GM23338 (cell line): ENCODE measurements around the gene SLU7. TPM values are rescaled to one million over a fixed set of nuclear protein-coding genes. Genes with fewer than 3 reads are reported as not detected.

Experiments used
- ATAC-seq: fragments of 200-7000 bp; cut with Tn5 transposase; 3 replicates; pipeline ENCODE4 v1.9.1; 2020
- DNase-seq: peaks from one replicate; pipeline ENCODE4 v3.0.0-alpha.2; 2015; ENCODE audit warnings: low spot score
- H2AFZ ChIP-seq: fragments of 200-600 bp; sonication (generic); 2 replicates; pipeline ENCODE4 v1.8.0; 2016; ENCODE audit warnings: antibody characterized with exemption, mild to moderate bottlenecking, moderate library complexity
- H3F3A ChIP-seq: fragments of 200-600 bp; sonication (generic); replicated peaks from 2 replicates; pipeline ENCODE4 v1.8.0; 2017; ENCODE audit warnings: antibody characterized with exemption, mixed run types, low read depth
- H3K27ac ChIP-seq: fragments of 200-600 bp; sonication (generic); 2 replicates; pipeline ENCODE4 v1.6.1; 2016; ENCODE audit warnings: low read depth
- H3K27me3 ChIP-seq: fragments of 200-600 bp; sonication (generic); 2 replicates; pipeline ENCODE4 v1.8.0; 2016; ENCODE audit warnings: mild to moderate bottlenecking, mixed run types, moderate library complexity; ENCODE audit not compliant: insufficient read depth
- H3K36me3 ChIP-seq: fragments of 200-600 bp; sonication (generic); 2 replicates; pipeline ENCODE4 v1.8.0; 2016; ENCODE audit warnings: mild to moderate bottlenecking; ENCODE audit not compliant: insufficient read depth
- H3K4me1 ChIP-seq: fragments of 200-600 bp; sonication (generic); 2 replicates; pipeline ENCODE4 v1.8.0; 2016; ENCODE audit warnings: mild to moderate bottlenecking, moderate library complexity; ENCODE audit not compliant: insufficient read depth
- H3K4me2 ChIP-seq: fragments of 200-600 bp; sonication (generic); 2 replicates; pipeline ENCODE4 v1.7.1; 2017; ENCODE audit warnings: mixed run types
- H3K4me3 ChIP-seq: fragments of 200-600 bp; sonication (generic); 2 replicates; pipeline ENCODE4 v1.6.1; 2016; ENCODE audit warnings: mixed run types
- H3K79me2 ChIP-seq: fragments of 200-600 bp; sonication (generic); replicated peaks from 2 replicates; pipeline ENCODE4 v1.8.0; 2017; ENCODE audit warnings: mild to moderate bottlenecking; ENCODE audit not compliant: insufficient read depth
- H3K9me2 ChIP-seq: fragments of 200-600 bp; sonication (generic); 2 replicates; pipeline ENCODE4 v1.8.0; 2017; ENCODE audit not compliant: insufficient read depth
- H4K20me1 ChIP-seq: fragments of 200-600 bp; sonication (generic); replicated peaks from 2 replicates; pipeline ENCODE4 v1.8.0; 2017; ENCODE audit warnings: mild to moderate bottlenecking; ENCODE audit not compliant: insufficient read depth
- H3K27ac Mint-ChIP-seq: 2 replicates; pipeline ENCODE4 v1.8.0; 2020; ENCODE audit warnings: inconsistent platforms, mild to moderate bottlenecking, moderate library complexity, mixed read lengths
- H3K27me3 Mint-ChIP-seq: 3 replicates; pipeline ENCODE4 v1.8.0; 2022; ENCODE audit warnings: low read depth, mild to moderate bottlenecking, moderate library complexity, mixed read lengths, inconsistent platforms; ENCODE audit not compliant: insufficient read depth, poor library complexity
- H3K36me3 Mint-ChIP-seq: 3 replicates; pipeline ENCODE4 v1.8.0; 2021; ENCODE audit warnings: low read depth, mild to moderate bottlenecking, inconsistent platforms, moderate library complexity, mixed read lengths
- H3K4me1 Mint-ChIP-seq: 3 replicates; pipeline ENCODE4 v1.8.0; 2020; ENCODE audit warnings: mild to moderate bottlenecking, inconsistent platforms, mixed read lengths
- H3K4me3 Mint-ChIP-seq: 3 replicates; pipeline ENCODE4 v1.8.0; 2021; ENCODE audit warnings: moderate library complexity, mild to moderate bottlenecking, inconsistent platforms, mixed read lengths
- H3K9me3 Mint-ChIP-seq: 3 replicates; pipeline ENCODE4 v1.8.0; 2020; ENCODE audit warnings: moderate library complexity, mild to moderate bottlenecking, inconsistent platforms, mixed read lengths
- EZH2 ChIP-seq: fragments of 200-600 bp; sonication (generic); IDR thresholded peaks from one replicate; pipeline ENCODE4 v1.8.0; 2017; ENCODE audit warnings: antibody characterized with exemption, mild to moderate bottlenecking, low read depth; ENCODE audit not compliant: unreplicated experiment
- NANOG ChIP-seq: IDR thresholded peaks from 2 replicates; pipeline ENCODE4 v1.6.1; 2016; ENCODE audit warnings: antibody characterized with exemption, borderline replicate concordance
- STAT1 ChIP-seq: IDR thresholded peaks from one replicate; pipeline ENCODE4 v1.6.1; 2016; ENCODE audit warnings: antibody characterized with exemption; ENCODE audit not compliant: unreplicated experiment
- ZNF331 ChIP-seq: fragments of 250-450 bp; sonication (Bioruptor Pico); IDR thresholded peaks from 2 replicates; pipeline ENCODE4 v1.5.0; 2020; ENCODE audit warnings: low read depth, mild to moderate bottlenecking, moderate library complexity
- polyA plus RNA-seq: library from polyadenylated mRNA; unstranded; fragments of >200 nt; fragmentation: Nextera tagmentation; extraction: Ambion mirVana; gene quantifications from 2 replicates; pipeline ENCODE4 v1.2.1, GENCODE V29; 2016
- total RNA-seq: library from RNA; depleted of rRNA; stranded (reverse); fragments of >200 nt; shearing (Covaris generic); gene quantifications from 2 replicates; pipeline ENCODE4 v1.2.3, GENCODE V29; 2014
- TF ChIP-seq, protein P1 (sequence below): IDR thresholded peaks from one replicate; pipeline ENCODE4 v1.6.1; 2018; ENCODE audit warnings: antibody characterized with exemption; ENCODE audit not compliant: unreplicated experiment
- TF ChIP-seq, protein P2 (sequence below): IDR thresholded peaks from 2 replicates; pipeline ENCODE4 v1.6.1; 2016; ENCODE audit warnings: antibody characterized with exemption
- TF ChIP-seq, protein P3 (sequence below), 2 experiments: fragments of 200-600 bp in 1 of 2; sonication (generic) in 1 of 2; conservative IDR thresholded peaks; 2 replicates each; pipeline versions ENCODE4 v1.5.1 to v1.6.1; 2016 to 2017; ENCODE audit warnings: antibody characterized with exemption in 2 of 2, low read depth in 2 of 2, mild to moderate bottlenecking in 2 of 2, moderate library complexity in 1 of 2

SLU7 gene
- total and polyA plus RNA-seq, 2 experiments from 2014 or later: 27.0 to 47.5 TPM

DNA sequence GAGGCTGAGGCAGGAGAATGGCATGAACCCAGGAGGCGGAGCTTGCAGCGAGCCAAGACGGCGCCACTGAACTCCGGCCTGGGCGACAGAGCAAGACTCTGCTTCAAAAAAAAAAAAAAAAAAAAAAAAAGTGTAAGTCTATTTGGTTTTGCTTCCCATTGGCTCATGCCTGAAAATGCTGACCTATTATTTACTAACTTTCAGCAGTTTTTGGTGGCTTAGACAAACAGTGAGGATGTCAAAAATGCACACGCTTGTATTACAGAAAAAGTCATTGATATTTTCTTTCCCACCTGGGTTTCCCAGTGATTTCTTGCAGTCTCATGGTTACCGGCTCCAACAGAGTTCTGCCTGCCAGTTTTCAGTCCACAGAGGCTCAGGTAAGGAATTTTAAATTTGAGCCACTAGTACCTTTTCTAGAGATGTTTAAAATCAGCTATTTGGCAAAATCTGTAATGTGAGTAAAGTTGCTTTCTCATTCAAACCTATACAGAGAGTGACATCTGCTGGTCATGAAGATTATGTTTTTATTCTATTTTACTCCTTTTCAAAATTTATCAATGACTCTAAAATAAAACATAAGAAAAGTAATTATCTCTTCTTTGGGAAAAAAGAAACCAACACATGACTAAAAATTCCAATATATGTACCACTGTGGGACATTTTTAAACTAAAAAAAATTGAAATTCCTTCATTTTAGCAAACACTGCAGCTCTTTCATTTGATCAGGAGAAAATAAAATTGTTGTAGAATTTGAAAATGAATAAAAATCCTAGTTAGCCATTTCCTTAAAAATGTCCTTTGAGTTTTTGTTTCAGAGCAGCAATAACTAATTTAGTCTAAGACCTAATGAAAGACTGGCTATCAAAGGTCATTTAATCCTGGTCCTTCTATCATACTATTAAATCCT is 27.8 kb downstream of the SLU7 start:
- H4K20me1 ChIP-seq: no peaks in the 10 kb centered on the region
- no peaks in the 10 kb centered on the region for H3F3A ChIP-seq
- no peak overlapping the region for H3K4me3 ChIP-seq
- H3K4me1 ChIP-seq: no peaks in the 10 kb centered on the region
- H3K27me3 Mint-ChIP-seq: peaks cover 5% of the 10 kb centered on the region
- no peak overlapping the region for H2AFZ ChIP-seq
- peaks cover 16% of the 10 kb centered on the region; the same call in 2 of the 3 replicates for H3K36me3 Mint-ChIP-seq
- TF ChIP-seq NANOG: no peak
- TF ChIP-seq, protein P1, sequence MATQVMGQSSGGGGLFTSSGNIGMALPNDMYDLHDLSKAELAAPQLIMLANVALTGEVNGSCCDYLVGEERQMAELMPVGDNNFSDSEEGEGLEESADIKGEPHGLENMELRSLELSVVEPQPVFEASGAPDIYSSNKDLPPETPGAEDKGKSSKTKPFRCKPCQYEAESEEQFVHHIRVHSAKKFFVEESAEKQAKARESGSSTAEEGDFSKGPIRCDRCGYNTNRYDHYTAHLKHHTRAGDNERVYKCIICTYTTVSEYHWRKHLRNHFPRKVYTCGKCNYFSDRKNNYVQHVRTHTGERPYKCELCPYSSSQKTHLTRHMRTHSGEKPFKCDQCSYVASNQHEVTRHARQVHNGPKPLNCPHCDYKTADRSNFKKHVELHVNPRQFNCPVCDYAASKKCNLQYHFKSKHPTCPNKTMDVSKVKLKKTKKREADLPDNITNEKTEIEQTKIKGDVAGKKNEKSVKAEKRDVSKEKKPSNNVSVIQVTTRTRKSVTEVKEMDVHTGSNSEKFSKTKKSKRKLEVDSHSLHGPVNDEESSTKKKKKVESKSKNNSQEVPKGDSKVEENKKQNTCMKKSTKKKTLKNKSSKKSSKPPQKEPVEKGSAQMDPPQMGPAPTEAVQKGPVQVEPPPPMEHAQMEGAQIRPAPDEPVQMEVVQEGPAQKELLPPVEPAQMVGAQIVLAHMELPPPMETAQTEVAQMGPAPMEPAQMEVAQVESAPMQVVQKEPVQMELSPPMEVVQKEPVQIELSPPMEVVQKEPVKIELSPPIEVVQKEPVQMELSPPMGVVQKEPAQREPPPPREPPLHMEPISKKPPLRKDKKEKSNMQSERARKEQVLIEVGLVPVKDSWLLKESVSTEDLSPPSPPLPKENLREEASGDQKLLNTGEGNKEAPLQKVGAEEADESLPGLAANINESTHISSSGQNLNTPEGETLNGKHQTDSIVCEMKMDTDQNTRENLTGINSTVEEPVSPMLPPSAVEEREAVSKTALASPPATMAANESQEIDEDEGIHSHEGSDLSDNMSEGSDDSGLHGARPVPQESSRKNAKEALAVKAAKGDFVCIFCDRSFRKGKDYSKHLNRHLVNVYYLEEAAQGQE: no peak
- TF ChIP-seq, protein P2, sequence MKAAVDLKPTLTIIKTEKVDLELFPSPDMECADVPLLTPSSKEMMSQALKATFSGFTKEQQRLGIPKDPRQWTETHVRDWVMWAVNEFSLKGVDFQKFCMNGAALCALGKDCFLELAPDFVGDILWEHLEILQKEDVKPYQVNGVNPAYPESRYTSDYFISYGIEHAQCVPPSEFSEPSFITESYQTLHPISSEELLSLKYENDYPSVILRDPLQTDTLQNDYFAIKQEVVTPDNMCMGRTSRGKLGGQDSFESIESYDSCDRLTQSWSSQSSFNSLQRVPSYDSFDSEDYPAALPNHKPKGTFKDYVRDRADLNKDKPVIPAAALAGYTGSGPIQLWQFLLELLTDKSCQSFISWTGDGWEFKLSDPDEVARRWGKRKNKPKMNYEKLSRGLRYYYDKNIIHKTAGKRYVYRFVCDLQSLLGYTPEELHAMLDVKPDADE: no peak
- no peak for TF ChIP-seq STAT1
- no peak for TF ChIP-seq ZNF331 (CRISPR knock-in tag)
- no peak for TF ChIP-seq EZH2
- TF ChIP-seq, protein P3, sequence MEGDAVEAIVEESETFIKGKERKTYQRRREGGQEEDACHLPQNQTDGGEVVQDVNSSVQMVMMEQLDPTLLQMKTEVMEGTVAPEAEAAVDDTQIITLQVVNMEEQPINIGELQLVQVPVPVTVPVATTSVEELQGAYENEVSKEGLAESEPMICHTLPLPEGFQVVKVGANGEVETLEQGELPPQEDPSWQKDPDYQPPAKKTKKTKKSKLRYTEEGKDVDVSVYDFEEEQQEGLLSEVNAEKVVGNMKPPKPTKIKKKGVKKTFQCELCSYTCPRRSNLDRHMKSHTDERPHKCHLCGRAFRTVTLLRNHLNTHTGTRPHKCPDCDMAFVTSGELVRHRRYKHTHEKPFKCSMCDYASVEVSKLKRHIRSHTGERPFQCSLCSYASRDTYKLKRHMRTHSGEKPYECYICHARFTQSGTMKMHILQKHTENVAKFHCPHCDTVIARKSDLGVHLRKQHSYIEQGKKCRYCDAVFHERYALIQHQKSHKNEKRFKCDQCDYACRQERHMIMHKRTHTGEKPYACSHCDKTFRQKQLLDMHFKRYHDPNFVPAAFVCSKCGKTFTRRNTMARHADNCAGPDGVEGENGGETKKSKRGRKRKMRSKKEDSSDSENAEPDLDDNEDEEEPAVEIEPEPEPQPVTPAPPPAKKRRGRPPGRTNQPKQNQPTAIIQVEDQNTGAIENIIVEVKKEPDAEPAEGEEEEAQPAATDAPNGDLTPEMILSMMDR (conservative IDR thresholded peaks at IDR 0.05; ENCODE audit: low read depth in 2 of 2): peak; percentile 52 to 75; a peak in 3 of 4 replicates
- H3K9me3 Mint-ChIP-seq: peaks cover 17% of the 10 kb centered on the region; the same call in 2 of the 3 replicates
- H3K9me2 ChIP-seq: no peaks in the 10 kb centered on the region; the same call in 1 of the 2 replicates
- no peaks in the 10 kb centered on the region for H3K79me2 ChIP-seq
- no peak overlapping the region for H3K4me3 Mint-ChIP-seq
- H3K27me3 ChIP-seq: no peaks in the 10 kb centered on the region
- no peaks in the 10 kb centered on the region for H3K36me3 ChIP-seq
- ATAC-seq: no peak
- DNase-seq: peak; percentile 56
- no peaks in the 10 kb centered on the region for H3K4me1 Mint-ChIP-seq
- H3K27ac ChIP-seq: no peak overlapping the region
- no peak overlapping the region for H3K4me2 ChIP-seq
- no peak overlapping the region for H3K27ac Mint-ChIP-seq
